PC-9 (cell line): ENCODE measurements around the gene MRPS22. TPM values are rescaled to one million over a fixed set of nuclear protein-coding genes. Genes with fewer than 3 reads are reported as not detected.

ENCODE experiments used
- BruUV-seq: library from RNA; stranded (reverse); fragments of 400-500 nt; replicated peaks from 2 replicates; lab custom pipeline; 2021; lab: Mats Ljungman, UMichigan
- CTCF ChIA-PET: fragments of 300-600 bp; sonication (Branson Sonifier 250); formaldehyde crosslinking; loops from one replicate; lab custom pipeline; 2022; ENCODE audit warnings: antibody characterized with exemption; lab: Charles Lee
- POLR2A ChIA-PET: fragments of 300-600 bp; sonication (Branson Sonifier 250); formaldehyde crosslinking; loops from one replicate; lab custom pipeline; 2022; ENCODE audit warnings: antibody characterized with exemption; ENCODE audit not compliant: unreplicated experiment; lab: Charles Lee
- DNase-seq, 2 experiments: peaks; one replicate each; pipeline versions ENCODE4 v3.0.0 to v3.0.0-alpha.2; 2015 to 2022; ENCODE audit warnings: mixed read lengths in 1 of 2
- H2AFZ ChIP-seq: fragments of 200-600 bp; sonication (generic); 2 replicates; pipeline ENCODE4 v1.8.1; 2017; ENCODE audit warnings: antibody characterized with exemption
- H3F3A ChIP-seq: fragments of 200-600 bp; sonication (generic); 2 replicates; pipeline ENCODE4 v1.8.1; 2017; ENCODE audit warnings: antibody characterized with exemption, mild to moderate bottlenecking, low read depth; ENCODE audit not compliant: insufficient read depth
- H3K27ac ChIP-seq: fragments of 200-600 bp; sonication (generic); 2 replicates; pipeline ENCODE4 v1.6.1; 2016; ENCODE audit warnings: mixed run types
- H3K27me3 ChIP-seq: fragments of 200-600 bp; sonication (generic); 2 replicates; pipeline ENCODE4 v1.6.1; 2016; ENCODE audit warnings: low read depth, mixed run types; ENCODE audit not compliant: insufficient read depth
- H3K36me3 ChIP-seq: fragments of 200-600 bp; sonication (generic); 2 replicates; pipeline ENCODE4 v1.6.1; 2016; ENCODE audit warnings: low read depth, mixed run types
- H3K4me1 ChIP-seq: fragments of 200-600 bp; sonication (generic); replicated peaks from 2 replicates; pipeline ENCODE4 v1.6.1; 2016; ENCODE audit warnings: mixed run types; ENCODE audit not compliant: insufficient read depth
- H3K4me2 ChIP-seq: fragments of 200-600 bp; sonication (generic); 2 replicates; pipeline ENCODE4 v1.6.1; 2017; ENCODE audit warnings: mixed run types
- H3K4me3 ChIP-seq: fragments of 200-600 bp; sonication (generic); 2 replicates; pipeline ENCODE4 v1.6.1; 2016; ENCODE audit warnings: mixed run types
- H3K79me2 ChIP-seq: fragments of 200-600 bp; sonication (generic); 2 replicates; pipeline ENCODE4 v1.6.1; 2017; ENCODE audit warnings: low read depth, mixed run types
- H3K9me2 ChIP-seq: fragments of 200-600 bp; sonication (generic); 2 replicates; pipeline ENCODE4 v1.8.1; 2017; ENCODE audit warnings: mild to moderate bottlenecking; ENCODE audit not compliant: insufficient read depth
- H3K9me3 ChIP-seq: fragments of 200-600 bp; sonication (generic); 2 replicates; pipeline ENCODE4 v1.8.1; 2016; ENCODE audit warnings: low read depth; ENCODE audit not compliant: insufficient read depth
- H4K20me1 ChIP-seq: fragments of 200-600 bp; sonication (generic); 2 replicates; pipeline ENCODE4 v1.8.1; 2017; ENCODE audit not compliant: insufficient read depth
- CTCF ChIP-seq: fragments of 200-600 bp; sonication (generic); conservative IDR thresholded peaks from 2 replicates; pipeline ENCODE4 v1.6.1; 2017; ENCODE audit warnings: mixed run types, antibody characterized with exemption, mild to moderate bottlenecking, moderate library complexity
- EZH2 ChIP-seq: fragments of 200-600 bp; sonication (generic); IDR thresholded peaks from 2 replicates; pipeline ENCODE4 v1.8.0; 2017; ENCODE audit warnings: antibody characterized with exemption, low read depth
- intact Hi-C: fragments of 100-400 bp; cut with micrococcal nuclease; formaldehyde crosslinking; loops from one replicate; pipeline ENCODE4 v1.10.0; 2022; ENCODE audit not compliant: unreplicated experiment
- total RNA-seq: library from RNA; stranded (reverse); gene quantifications from 2 replicates; pipeline ENCODE4 v1.2.3, GENCODE V29; 2021

The MRPS22 gene
- total RNA-seq, 1 experiment from 2014 or later = 68.0 TPM

- Histone ChIP-seq H3K4me3 (no peak overlapping the region), H3K79me2 (no peaks in the 10 kb centered on the region), H3F3A (peaks cover 35% of the 10 kb centered on the region; the same call in 1 of the 2 replicates), H3K36me3 (peaks cover 50% of the 10 kb centered on the region), H3K9me2 (no peaks in the 10 kb centered on the region), H3K9me3 (no peaks in the 10 kb centered on the region), H3K27me3 (no peaks in the 10 kb centered on the region), H2AFZ (no peak overlapping the region), H4K20me1 (peaks cover 11% of the 10 kb centered on the region), H3K27ac (no peak overlapping the region), H3K4me1 (no peaks in the 10 kb centered on the region), H3K4me2 (no peak overlapping the region)
- ChIA-PET POLR2A (no interaction called here), CTCF (no interaction called here)
- TF ChIP-seq EZH2 (no peak), CTCF (no peak)
- no peak for DNase-seq
- no TSS peak for BruUV-seq
- intact Hi-C loops = loop anchor here (2.0 to 10.0 kb wide), 2 partner anchors 25 to 1171 kb away; partner anchors contain the start of gene ARMC8
These were observed 11.7 kb downstream of the MRPS22 start for GRCh38 chr3:139355476-139355875.

- H3F3A ChIP-seq = peaks cover 35% of the 10 kb centered on the region; the same call in 1 of the 2 replicates
- no peak overlapping the region for H3K4me3 ChIP-seq
- peaks cover 51% of the 10 kb centered on the region for H3K36me3 ChIP-seq
- no peak for DNase-seq
- H3K27ac ChIP-seq = no peak overlapping the region
- no peaks in the 10 kb centered on the region for H3K9me3 ChIP-seq
- ChIA-PET POLR2A (interaction anchor here (0.6 kb wide), 1 partner anchor 284 kb away, joined by 5 read pairs; no protein-coding TSS in a partner anchor), CTCF (no interaction called here)
- BruUV-seq = no TSS peak
- TF ChIP-seq CTCF = no peak
- no peak for TF ChIP-seq EZH2
- no peaks in the 10 kb centered on the region for H3K9me2 ChIP-seq
- no peak overlapping the region for H2AFZ ChIP-seq
- H3K27me3 ChIP-seq = no peaks in the 10 kb centered on the region
- H3K79me2 ChIP-seq = no peaks in the 10 kb centered on the region
- no peak overlapping the region for H3K4me2 ChIP-seq
- no peaks in the 10 kb centered on the region for H3K4me1 ChIP-seq
- peaks cover 11% of the 10 kb centered on the region for H4K20me1 ChIP-seq
- intact Hi-C loops = loop anchor here (2.0 to 10.0 kb wide), 2 partner anchors 25 to 1171 kb away; partner anchors contain the start of gene ARMC8
These were observed 12.1 kb downstream of the MRPS22 start for GRCh38 chr3:139355891-139356290.

GRCh38 chr3:139357899-139358298 is 14.1 kb downstream of the MRPS22 start:
- intact Hi-C loops = loop anchor here (10.0 kb wide), 1 partner anchor 1173 kb away; the partner anchor contains the start of gene ARMC8
- BruUV-seq = no TSS peak
- no peaks in the 10 kb centered on the region for H3K79me2 ChIP-seq
- ChIA-PET CTCF (no interaction called here), POLR2A (no interaction called here)
- H3K9me3 ChIP-seq = no peaks in the 10 kb centered on the region
- peaks cover 61% of the 10 kb centered on the region for H3K36me3 ChIP-seq
- H4K20me1 ChIP-seq = peaks cover 22% of the 10 kb centered on the region
- H3K4me3 ChIP-seq = no peak overlapping the region
- no peak for TF ChIP-seq EZH2
- no peak for TF ChIP-seq CTCF
- no peaks in the 10 kb centered on the region for H3K27me3 ChIP-seq
- no peaks in the 10 kb centered on the region for H3K4me1 ChIP-seq
- H3K9me2 ChIP-seq = no peaks in the 10 kb centered on the region
- H2AFZ ChIP-seq = no peak overlapping the region
- H3K4me2 ChIP-seq = no peak overlapping the region
- no peak for DNase-seq
- no peak overlapping the region for H3K27ac ChIP-seq
- H3F3A ChIP-seq = peaks cover 32% of the 10 kb centered on the region; the same call in 1 of the 2 replicates
